Sigmoid colon (tissue), 4 donors: ENCODE measurements around the gene GSTCD.

Experiments
- EP300 ChIP-seq, 4 donors: sonication (generic); formaldehyde crosslinking; IDR thresholded peaks; one replicate each; pipeline ENCODE4 v1.6.1; 2017; ENCODE audit warnings: antibody characterized with exemption in 4 of 4
- POLR2A ChIP-seq, 2 donors: fragments of 450-650 bp; IDR thresholded peaks; one replicate each; pipeline ENCODE4 v1.6.1; 2016; ENCODE audit warnings: antibody characterized with exemption in 2 of 2, mild to moderate bottlenecking in 2 of 2, moderate library complexity in 2 of 2
- POLR2AphosphoS5 ChIP-seq, 4 donors: sonication (generic); formaldehyde crosslinking; IDR thresholded peaks; one replicate each; pipeline ENCODE4 v1.6.1; 2017; ENCODE audit warnings: antibody characterized with exemption in 4 of 4
- TF ChIP-seq, protein P1 (sequence below), 4 experiments: fragments of 450-650 bp in 3 of 4; fragments of 200-600 bp in 1 of 4; IDR thresholded peaks; one replicate each; pipeline ENCODE4 v1.5.1; 2016 to 2019; ENCODE audit warnings: antibody characterized with exemption in 4 of 4, mild to moderate bottlenecking in 3 of 4, moderate library complexity in 2 of 4

DNA sequence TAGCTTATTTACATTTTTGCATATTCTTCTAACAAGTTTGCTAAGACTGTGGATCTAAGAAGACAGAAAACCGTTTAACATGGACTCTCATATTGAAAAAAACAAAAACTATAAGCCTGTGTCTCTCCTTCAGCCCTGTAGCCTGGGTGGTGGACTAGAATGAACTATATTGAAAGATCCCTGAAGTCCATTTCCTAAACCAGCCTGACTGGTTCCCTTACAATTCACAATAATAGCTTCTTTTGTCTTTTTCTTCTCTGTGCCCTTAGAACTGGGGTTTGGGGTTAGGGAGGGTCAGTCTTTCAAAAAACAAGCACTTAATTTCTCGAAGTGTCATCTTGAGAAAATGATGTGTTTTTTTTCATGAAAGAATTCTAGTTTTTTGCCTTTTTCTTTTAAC lies 59.0 kb downstream of the GSTCD start:
- TF ChIP-seq POLR2A (IDR thresholded peaks at IDR 0.05) (no peak), POLR2AphosphoS5 (IDR thresholded peaks at IDR 0.05) (no peak), EP300 (IDR thresholded peaks at IDR 0.05) (no peak)
- TF ChIP-seq, protein P1, sequence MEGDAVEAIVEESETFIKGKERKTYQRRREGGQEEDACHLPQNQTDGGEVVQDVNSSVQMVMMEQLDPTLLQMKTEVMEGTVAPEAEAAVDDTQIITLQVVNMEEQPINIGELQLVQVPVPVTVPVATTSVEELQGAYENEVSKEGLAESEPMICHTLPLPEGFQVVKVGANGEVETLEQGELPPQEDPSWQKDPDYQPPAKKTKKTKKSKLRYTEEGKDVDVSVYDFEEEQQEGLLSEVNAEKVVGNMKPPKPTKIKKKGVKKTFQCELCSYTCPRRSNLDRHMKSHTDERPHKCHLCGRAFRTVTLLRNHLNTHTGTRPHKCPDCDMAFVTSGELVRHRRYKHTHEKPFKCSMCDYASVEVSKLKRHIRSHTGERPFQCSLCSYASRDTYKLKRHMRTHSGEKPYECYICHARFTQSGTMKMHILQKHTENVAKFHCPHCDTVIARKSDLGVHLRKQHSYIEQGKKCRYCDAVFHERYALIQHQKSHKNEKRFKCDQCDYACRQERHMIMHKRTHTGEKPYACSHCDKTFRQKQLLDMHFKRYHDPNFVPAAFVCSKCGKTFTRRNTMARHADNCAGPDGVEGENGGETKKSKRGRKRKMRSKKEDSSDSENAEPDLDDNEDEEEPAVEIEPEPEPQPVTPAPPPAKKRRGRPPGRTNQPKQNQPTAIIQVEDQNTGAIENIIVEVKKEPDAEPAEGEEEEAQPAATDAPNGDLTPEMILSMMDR (IDR thresholded peaks at IDR 0.05), result no peak
